Keratinocyte (primary cell): Measurements from ENCODE around the gene AMZ1. TPM values are rescaled to one million over a fixed set of nuclear protein-coding genes. Genes with fewer than 3 reads are reported as not detected.

Source experiments
- DNase-seq: peaks from one replicate; pipeline ENCODE4 v3.0.0-alpha.2; 2011; ENCODE audit warnings: low read depth, missing footprints, low spot score
- FAIRE-seq: peaks from 2 replicates; lab custom pipeline; 2011; peaks lifted over from hg19 to GRCh38; lab: Jason Lieb, UNC
- H2AFZ ChIP-seq: 2 replicates; pipeline ENCODE4 v1.6.0; 2012; ENCODE audit warnings: low read length, control low read depth, inconsistent platforms; ENCODE audit not compliant: control insufficient read depth
- H3K27ac ChIP-seq: 2 replicates; pipeline ENCODE4 v1.5.1; 2011; ENCODE audit warnings: low read length; ENCODE audit not compliant: control insufficient read depth, insufficient read depth
- H3K27me3 ChIP-seq: 3 replicates; pipeline ENCODE4 v1.6.0; 2011; ENCODE audit warnings: low read length; ENCODE audit not compliant: control insufficient read depth, insufficient read depth; ENCODE audit errors: extremely low read depth
- H3K36me3 ChIP-seq, 2 experiments: 2 replicates in 1 of 2; 3 replicates in 1 of 2; pipeline ENCODE4 v1.5.1; 2011; ENCODE audit warnings: low read length in 2 of 2, mild to moderate bottlenecking in 1 of 2; ENCODE audit not compliant: control insufficient read depth in 2 of 2, insufficient read depth in 2 of 2; ENCODE audit errors: extremely low read depth in 1 of 2
- H3K4me1 ChIP-seq: 3 replicates; pipeline ENCODE4 v1.5.1; 2011; ENCODE audit warnings: low read length; ENCODE audit not compliant: control insufficient read depth, insufficient read depth; ENCODE audit errors: extremely low read depth
- H3K4me2 ChIP-seq: 3 replicates; pipeline ENCODE4 v1.6.0; 2011; ENCODE audit warnings: low read depth, low read length; ENCODE audit not compliant: control insufficient read depth, insufficient read depth; ENCODE audit errors: extremely low read depth
- H3K4me3 ChIP-seq, 3 experiments: fragments of 200-600 bp in 1 of 3; sonication (generic) in 1 of 3; 2 replicates in 2 of 3; 3 replicates in 1 of 3; pipeline ENCODE4 v1.5.1; 2011 to 2016; ENCODE audit warnings: low read length in 3 of 3, mild to moderate bottlenecking in 3 of 3, control low read depth in 2 of 3, inconsistent platforms in 1 of 3, low read depth in 1 of 3, mixed read lengths in 1 of 3, mixed run types in 1 of 3, moderate library complexity in 1 of 3; ENCODE audit not compliant: control insufficient read depth in 2 of 3, insufficient read depth in 2 of 3; ENCODE audit errors: extremely low read depth in 1 of 3
- H3K79me2 ChIP-seq: 2 replicates; pipeline ENCODE4 v1.6.0; 2012; ENCODE audit warnings: low read length; ENCODE audit not compliant: control insufficient read depth, insufficient read depth
- H3K9ac ChIP-seq: 3 replicates; pipeline ENCODE4 v1.6.0; 2011; ENCODE audit warnings: low read length; ENCODE audit not compliant: control insufficient read depth, insufficient read depth; ENCODE audit errors: extremely low read depth
- H3K9me1 ChIP-seq: 3 replicates; pipeline ENCODE4 v1.6.0; 2011; ENCODE audit warnings: low read length; ENCODE audit not compliant: control insufficient read depth, insufficient read depth; ENCODE audit errors: extremely low read depth
- H3K9me3 ChIP-seq: 2 replicates; pipeline ENCODE4 v1.5.1; 2012; ENCODE audit warnings: low read depth, low read length; ENCODE audit not compliant: control insufficient read depth
- H4K20me1 ChIP-seq: 3 replicates; pipeline ENCODE4 v1.6.0; 2011; ENCODE audit warnings: low read length; ENCODE audit not compliant: control insufficient read depth, insufficient read depth; ENCODE audit errors: extremely low read depth
- CTCF ChIP-seq, 3 experiments: IDR thresholded peaks in 1 of 3; conservative IDR thresholded peaks in 1 of 3; optimal IDR thresholded peaks in 1 of 3; 2 replicates in 2 of 3; 3 replicates in 1 of 3; pipeline versions ENCODE3 to v1.5.1; 2011; ENCODE audit warnings: low read length in 3 of 3, mild to moderate bottlenecking in 3 of 3, moderate library complexity in 2 of 3, control low read depth in 1 of 3, inconsistent platforms in 1 of 3; ENCODE audit not compliant: insufficient read depth in 2 of 3; ENCODE audit errors: extremely low read depth in 1 of 3
- EZH2 ChIP-seq: IDR thresholded peaks from one replicate; pipeline ENCODE4 v1.6.1; 2012; ENCODE audit warnings: inconsistent platforms, mild to moderate bottlenecking, low read length, moderate library complexity
- dilution Hi-C: fragments of 300-500 bp; cut with MboI; formaldehyde crosslinking; loops from one replicate; pipeline ENCODE4 v1.7.0; 2020; ENCODE audit warnings: low sequenced_read_pairs; ENCODE audit not compliant: extremely low pct_ligation_motif_present
- polyA plus RNA-seq, 5 experiments: library from polyadenylated mRNA; depleted of rRNA in 3 of 5; stranded (reverse) in 3 of 5; stranded (forward) in 1 of 5; unstranded in 1 of 5; fragments of >200 nt; gene quantifications; 1 replicate in 1 of 5; 2 replicates in 3 of 5; 3 replicates in 1 of 5; pipeline versions ENCODE4 v1.2.1 to v1.2.3, GENCODE V29; 2011 to 2012; ENCODE audit warnings: missing spikeins in 2 of 5, low read depth in 1 of 5, low replicate concordance in 1 of 5

The AMZ1 gene
- polyA plus RNA-seq, 1 donor (not counting 4 experiments of a cell fraction or from before 2014, with no cell fraction given): 0.04 TPM

- Histone ChIP-seq H3K9ac (no peak overlapping the region), H3K4me1 (no peaks in the 10 kb centered on the region), H3K9me1 (no peaks in the 10 kb centered on the region), H2AFZ (no peak overlapping the region), H3K27ac (no peak overlapping the region), H3K36me3 (peaks cover 12 to 26% of the 10 kb centered on the region in 2 experiments), H3K4me2 (no peak overlapping the region), H4K20me1 (no peaks in the 10 kb centered on the region), H3K4me3 (no peak overlapping the region), H3K27me3 (no peaks in the 10 kb centered on the region), H3K79me2 (no peaks in the 10 kb centered on the region), H3K9me3 (no peaks in the 10 kb centered on the region)
- TF ChIP-seq CTCF (optimal IDR thresholded peaks at IDR 0.05 in 1 of 3, IDR thresholded peaks at IDR 0.05 in 1 of 3, conservative IDR thresholded peaks at IDR 0.05 in 1 of 3; ENCODE audit: extremely low read depth in 1 of 3, insufficient read depth in 2 of 3, low read length in 3 of 3) (no peak), EZH2 (no peak)
- DNase-seq: no peak
- dilution Hi-C loops: no loop called here
- FAIRE-seq: no peak
These were observed 35.9 kb upstream of the AMZ1 start for GRCh38 chr7:2651847-2652735.

GRCh38 chr7:2652736-2653060 lies 35.3 kb upstream of the AMZ1 start:
- no peaks in the 10 kb centered on the region for H3K79me2 ChIP-seq
- no peak for DNase-seq
- dilution Hi-C loops: no loop called here
- H3K4me2 ChIP-seq: no peak overlapping the region
- peaks cover 12 to 27% of the 10 kb centered on the region in 2 experiments for H3K36me3 ChIP-seq
- H2AFZ ChIP-seq: no peak overlapping the region
- no peak for TF ChIP-seq CTCF (optimal IDR thresholded peaks at IDR 0.05 in 1 of 3, IDR thresholded peaks at IDR 0.05 in 1 of 3, conservative IDR thresholded peaks at IDR 0.05 in 1 of 3; ENCODE audit: extremely low read depth in 1 of 3, insufficient read depth in 2 of 3, low read length in 3 of 3)
- TF ChIP-seq EZH2: no peak
- H3K27ac ChIP-seq: no peak overlapping the region
- no peak overlapping the region for H3K9ac ChIP-seq
- H3K4me3 ChIP-seq: no peak overlapping the region
- no peaks in the 10 kb centered on the region for H3K4me1 ChIP-seq
- no peak for FAIRE-seq
- no peaks in the 10 kb centered on the region for H3K27me3 ChIP-seq
- H4K20me1 ChIP-seq: no peaks in the 10 kb centered on the region
- H3K9me3 ChIP-seq: no peaks in the 10 kb centered on the region
- no peaks in the 10 kb centered on the region for H3K9me1 ChIP-seq
